ENCODE results near the gene HECW1. TPM values are rescaled to one million over a fixed set of nuclear protein-coding genes. Genes with fewer than 3 reads are reported as not detected.

HECW1 gene
- total and polyA plus RNA-seq, 2 of the 8 experiments (the other 6 are each of a cell fraction or from before 2014, with no cell fraction given): 2.9 to 12.7 TPM

GRCh38 chr7:43568529-43568928, 456.1 kb downstream of the HECW1 start (continued):
- TF ChIP-seq SAP30 (IDR thresholded peaks at IDR 0.05; ENCODE audit: insufficient read depth, insufficient replicate concordance, low read length) (no peak), HDAC2 (IDR thresholded peaks at IDR 0.05; ENCODE audit: borderline replicate concordance in 1 of 2, low read depth in 2 of 2, low read length in 2 of 2) (no peak), BACH1 (IDR thresholded peaks at IDR 0.05; ENCODE audit: low read length) (no peak), EP300 (IDR thresholded peaks at IDR 0.05; ENCODE audit: borderline replicate concordance in 1 of 2, low read depth in 2 of 2, low read length in 2 of 2) (no peak)

Measured in H1 (cell line).